LNCAP (cell line): ENCODE results near the gene BABAM2.

Experiments used
- TF ChIP-seq, protein P1 (sequence below): fragments of 450-650 bp; IDR thresholded peaks from 2 replicates; pipeline ENCODE4 v1.5.1; 2017; ENCODE audit warnings: mild to moderate bottlenecking

The BABAM2 gene

GRCh38 chr2:28322981-28323396 lies 432.5 kb downstream of the BABAM2 start:
- TF ChIP-seq, protein P1, sequence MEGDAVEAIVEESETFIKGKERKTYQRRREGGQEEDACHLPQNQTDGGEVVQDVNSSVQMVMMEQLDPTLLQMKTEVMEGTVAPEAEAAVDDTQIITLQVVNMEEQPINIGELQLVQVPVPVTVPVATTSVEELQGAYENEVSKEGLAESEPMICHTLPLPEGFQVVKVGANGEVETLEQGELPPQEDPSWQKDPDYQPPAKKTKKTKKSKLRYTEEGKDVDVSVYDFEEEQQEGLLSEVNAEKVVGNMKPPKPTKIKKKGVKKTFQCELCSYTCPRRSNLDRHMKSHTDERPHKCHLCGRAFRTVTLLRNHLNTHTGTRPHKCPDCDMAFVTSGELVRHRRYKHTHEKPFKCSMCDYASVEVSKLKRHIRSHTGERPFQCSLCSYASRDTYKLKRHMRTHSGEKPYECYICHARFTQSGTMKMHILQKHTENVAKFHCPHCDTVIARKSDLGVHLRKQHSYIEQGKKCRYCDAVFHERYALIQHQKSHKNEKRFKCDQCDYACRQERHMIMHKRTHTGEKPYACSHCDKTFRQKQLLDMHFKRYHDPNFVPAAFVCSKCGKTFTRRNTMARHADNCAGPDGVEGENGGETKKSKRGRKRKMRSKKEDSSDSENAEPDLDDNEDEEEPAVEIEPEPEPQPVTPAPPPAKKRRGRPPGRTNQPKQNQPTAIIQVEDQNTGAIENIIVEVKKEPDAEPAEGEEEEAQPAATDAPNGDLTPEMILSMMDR, result no peak

GRCh38 chr2:28325173-28325566 lies 434.6 kb downstream of the BABAM2 start:
- TF ChIP-seq, protein P1, result no peak

GRCh38 chr2:28325567-28326468 lies 435.3 kb downstream of the BABAM2 start:
- TF ChIP-seq, protein P1, result no peak

DNA sequence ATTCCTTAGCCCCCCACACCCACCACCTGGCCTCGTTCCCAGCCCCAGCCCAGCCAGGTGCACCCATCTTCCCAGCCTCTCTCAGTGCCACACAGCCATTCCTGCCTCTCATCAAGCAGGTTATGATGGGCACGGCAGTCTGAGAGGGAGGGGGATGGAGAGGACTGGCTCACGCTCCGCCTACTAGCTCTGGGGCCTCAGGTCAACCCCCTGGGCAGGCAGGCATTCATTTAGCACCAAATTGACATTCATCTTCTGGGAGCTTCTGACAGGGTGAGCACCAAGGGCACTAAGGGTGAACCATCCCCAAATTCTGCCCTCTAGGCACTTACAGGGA lies 435.9 kb downstream of the BABAM2 start:
- TF ChIP-seq, protein P1, result no peak

DNA sequence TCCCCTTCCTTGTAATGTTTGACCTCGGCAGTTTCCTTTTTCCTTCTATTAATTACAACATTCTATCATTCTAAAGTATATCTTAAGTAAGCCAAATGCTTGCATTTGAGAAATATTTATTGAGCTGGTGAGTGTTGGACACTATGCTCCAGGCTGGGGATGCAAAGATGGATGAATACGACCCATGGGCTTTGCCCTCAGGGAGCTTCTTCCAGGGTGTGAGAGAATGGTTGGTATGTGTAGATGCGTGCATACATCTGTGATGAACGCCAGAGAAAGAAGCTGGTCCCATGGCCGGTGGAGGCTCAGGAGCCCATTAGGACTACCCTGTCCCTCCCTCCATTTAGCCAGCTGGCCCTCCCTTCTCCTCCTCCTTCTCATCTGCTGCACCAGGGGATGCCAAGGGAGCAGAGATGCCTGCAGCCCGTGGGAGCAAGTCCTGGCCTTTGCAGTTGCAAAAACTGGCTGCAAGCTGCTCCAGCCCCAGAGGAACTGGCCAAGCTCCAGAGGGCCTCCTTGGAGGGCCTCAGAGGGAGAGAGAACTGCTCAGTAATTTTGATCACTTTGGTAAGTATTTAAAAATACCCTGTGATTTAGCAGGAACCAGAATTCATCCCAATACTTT lies 436.5 kb downstream of the BABAM2 start:
- TF ChIP-seq, protein P1, result no peak

DNA sequence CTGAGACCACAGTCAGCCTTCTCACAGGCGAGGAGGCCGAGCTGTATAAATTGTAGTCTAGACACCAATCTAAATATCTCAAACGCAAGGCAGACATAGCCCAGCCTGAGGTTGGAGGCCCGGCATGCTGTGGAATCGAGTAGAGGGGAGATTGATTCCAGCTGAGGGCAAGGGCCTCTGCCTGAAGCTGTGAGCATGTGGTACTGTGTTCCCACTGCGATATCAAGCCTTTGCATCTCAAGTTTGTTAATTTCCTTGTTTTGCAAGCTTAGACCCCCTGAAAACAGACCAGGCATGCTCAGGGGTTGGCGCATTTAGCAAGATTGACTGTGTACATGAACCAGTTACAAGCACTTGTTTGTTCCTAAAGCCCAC lies 437.0 kb downstream of the BABAM2 start:
- TF ChIP-seq, protein P1, result no peak

- TF ChIP-seq, protein P1, result no peak
These were observed 437.7 kb downstream of the BABAM2 start for GRCh38 chr2:28327956-28328922.
